ENCODE data around the gene ABHD15. TPM values are rescaled to one million over a fixed set of nuclear protein-coding genes. Genes with fewer than 3 reads are reported as not detected.

The ABHD15 gene
- total and polyA plus RNA-seq, 9 of the 15 experiments (the other 6 are each of a cell fraction or from before 2014, with no cell fraction given) = 0.85 to 4.2 (median 2.1) TPM

DNA sequence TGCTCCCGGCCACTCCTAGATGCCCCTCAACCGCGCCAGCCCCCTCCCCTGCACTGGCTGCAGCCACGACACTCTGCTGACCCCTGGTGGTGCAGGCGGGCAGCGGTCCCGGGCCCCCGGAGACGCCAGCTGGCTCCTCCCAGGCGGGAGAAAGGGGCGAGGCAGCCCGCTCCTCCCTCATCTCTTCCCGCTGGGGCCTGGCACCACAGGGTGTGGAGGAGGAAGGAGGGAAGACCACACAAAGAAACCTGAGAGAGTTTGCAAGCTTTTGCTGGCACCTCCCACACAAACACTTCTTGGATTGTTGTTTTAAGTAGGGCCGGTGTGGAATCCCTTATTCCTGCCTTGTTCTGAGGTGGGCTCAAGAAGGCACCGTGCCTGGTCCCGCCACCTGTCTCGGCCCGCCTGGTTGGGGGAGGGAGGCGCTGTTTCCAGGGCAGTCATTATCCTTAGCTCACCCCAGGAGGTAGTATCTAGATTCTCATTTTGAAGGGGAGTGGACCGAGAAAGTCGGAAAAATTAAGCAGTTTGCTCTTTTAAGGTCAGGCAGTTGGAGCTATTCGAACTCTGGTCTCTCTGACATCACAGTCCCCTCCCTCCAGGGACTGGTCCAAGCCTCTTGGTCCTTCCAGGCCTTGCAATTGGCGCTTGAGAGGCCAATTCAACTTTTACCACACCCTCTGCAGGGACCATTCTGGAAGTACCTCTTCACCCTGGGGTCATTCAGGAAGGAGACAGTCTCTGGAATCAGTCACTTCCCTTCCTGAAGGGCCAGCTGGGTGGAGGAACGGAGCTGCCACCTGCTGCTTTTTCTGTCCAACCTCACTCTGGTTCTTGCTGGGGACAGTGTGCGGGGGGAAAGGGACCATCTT lies 25.1 kb upstream of the ABHD15 start (continued):
- no peak for TF ChIP-seq TFE3 (CRISPR knock-in tag; IDR thresholded peaks at IDR 0.05)
- no peak for TF ChIP-seq ZNF316 (IDR thresholded peaks at IDR 0.05)
- no peak for TF ChIP-seq ZNF592 (IDR thresholded peaks at IDR 0.05)
- TF ChIP-seq POLR2G (IDR thresholded peaks at IDR 0.05; ENCODE audit: low read depth, low read length) = peak; percentile 6
- peak; percentile 82 for TF ChIP-seq GATAD2B (IDR thresholded peaks at IDR 0.05; ENCODE audit: borderline replicate concordance)
- peak in 1 of 2 experiments; percentile 40; a peak in 1 of 4 replicates for TF ChIP-seq TBL1XR1 (IDR thresholded peaks at IDR 0.05; ENCODE audit: low read length in 2 of 2)
- no peak for TF ChIP-seq U2AF1 (optimal IDR thresholded peaks at IDR 0.05; ENCODE audit: low read depth, low read length)
- no peak for TF ChIP-seq ZNF655 (CRISPR knock-in tag; IDR thresholded peaks at IDR 0.05)
- TF ChIP-seq ZNF253 (CRISPR knock-in tag; conservative IDR thresholded peaks at IDR 0.05) = no peak
- TF ChIP-seq GATAD2A (IDR thresholded peaks at IDR 0.05) = peak; percentile 66; the same call in 1 of the 2 replicates
- TF ChIP-seq XRCC3 (IDR thresholded peaks at IDR 0.05) = no peak
- TF ChIP-seq MTA3 (IDR thresholded peaks at IDR 0.05; ENCODE audit: borderline replicate concordance) = peak; percentile 43; the same call in 1 of the 2 replicates
- TF ChIP-seq HCFC1 (IDR thresholded peaks at IDR 0.05; ENCODE audit: low read depth, low read length) = peak; percentile 37; the same call in 1 of the 2 replicates
- 0 out of 2 replicates have a peak, but pooled peaks have one; percentile 38 for TF ChIP-seq NBN (IDR thresholded peaks at IDR 0.05; ENCODE audit: low read depth)
- TF ChIP-seq PRMT5 (CRISPR knock-in tag; IDR thresholded peaks at IDR 0.05) = no peak
- TF ChIP-seq SMARCA5 (IDR thresholded peaks at IDR 0.05) = no peak
- peak; percentile 44 for TF ChIP-seq KDM5B (IDR thresholded peaks at IDR 0.05; ENCODE audit: insufficient replicate concordance, low read depth, low read length)
- no peak for TF ChIP-seq DPF2 (IDR thresholded peaks at IDR 0.05)
- TF ChIP-seq HDAC8 (tag; IDR thresholded peaks at IDR 0.05) = no peak
- no peak for TF ChIP-seq HMG20A (CRISPR knock-in tag; conservative IDR thresholded peaks at IDR 0.05)
- no peak for TF ChIP-seq ADNP (tag; IDR thresholded peaks at IDR 0.05)
- TF ChIP-seq NFATC3 (IDR thresholded peaks at IDR 0.05) = no peak
- no peak for TF ChIP-seq ZNF79 (CRISPR knock-in tag; IDR thresholded peaks at IDR 0.05; ENCODE audit: low read depth)
- peak; percentile 30; the same call in 1 of the 2 replicates for TF ChIP-seq ZKSCAN1 (IDR thresholded peaks at IDR 0.05; ENCODE audit: low read depth, low read length)
